Stomach (tissue), 9 donors: ENCODE measurements around the gene RTN4R. TPM values are rescaled to one million over a fixed set of nuclear protein-coding genes. Genes with fewer than 3 reads are reported as not detected.

Experiments
- DNase-seq, 2 donors: peaks; one replicate each; pipeline versions ENCODE4 v3.0.0 to v3.0.0-alpha.2; 2013 to 2019
- H3K27ac ChIP-seq, 5 donors: fragments of 200-600 bp in 4 of 5; sonication (generic) in 4 of 5; one replicate each; pipeline ENCODE4 v1.5.1; 2013 to 2019; ENCODE audit warnings: mild to moderate bottlenecking in 1 of 5, moderate library complexity in 1 of 5
- H3K27me3 ChIP-seq, 3 donors: fragments of 200-600 bp; sonication (generic); one replicate each; pipeline ENCODE4 v1.5.1; 2017 to 2019; ENCODE audit warnings: mixed run types in 1 of 3
- H3K36me3 ChIP-seq, 4 donors: fragments of 200-600 bp; sonication (generic); 1 replicate in 3 of 4; 2 replicates in 1 of 4; pipeline ENCODE4 v1.5.1; 2016 to 2019
- H3K4me1 ChIP-seq, 4 donors: fragments of 200-600 bp; sonication (generic); one replicate each; pipeline ENCODE4 v1.5.1; 2016 to 2019
- H3K4me3 ChIP-seq, 4 donors: fragments of 200-600 bp; sonication (generic) in 3 of 4; one replicate each; pipeline ENCODE4 v1.5.1; 2016 to 2019; ENCODE audit warnings: mild to moderate bottlenecking in 1 of 4
- H3K9me3 ChIP-seq, 4 donors: fragments of 200-600 bp; sonication (generic); one replicate each; pipeline ENCODE4 v1.5.1; 2016 to 2019
- CTCF ChIP-seq, 7 experiments: fragments of 450-650 bp in 4 of 7; fragments of 200-600 bp in 3 of 7; sonication (generic) in 3 of 7; IDR thresholded peaks; one replicate each; pipeline ENCODE4 v1.5.1; 2016 to 2019; ENCODE audit warnings: antibody characterized with exemption in 7 of 7, control low read depth in 2 of 7, mild to moderate bottlenecking in 1 of 7
- EP300 ChIP-seq: sonication (generic); formaldehyde crosslinking; IDR thresholded peaks from one replicate; pipeline ENCODE4 v1.6.1; 2017; ENCODE audit warnings: antibody characterized with exemption
- POLR2A ChIP-seq, 4 donors: fragments of 450-650 bp; IDR thresholded peaks; one replicate each; pipeline ENCODE4 v1.6.1; 2016; ENCODE audit warnings: antibody characterized with exemption in 4 of 4, control low read depth in 2 of 4, mild to moderate bottlenecking in 1 of 4, moderate library complexity in 1 of 4
- POLR2AphosphoS5 ChIP-seq, 3 donors: sonication (generic); formaldehyde crosslinking; IDR thresholded peaks; one replicate each; pipeline ENCODE4 v1.6.1; 2016; ENCODE audit warnings: antibody characterized with exemption in 3 of 3
- WGBS, 5 donors: extraction: QIAGEN DNeasy Blood & Tissue Kit in 3 of 5; methylation state at CpG; one replicate each; pipeline versions ENCODE4 v1.1.5 to v1.1.7; 2013 to 2018; 5-methylcytosine and 5-hydroxymethylcytosine counted together
- intact Hi-C: fragments of 100-400 bp; cut with DNase I; formaldehyde crosslinking; loops from one replicate; pipeline ENCODE4 v1.15.1; 2023; ENCODE audit warnings: low total_unique reads
- polyA plus RNA-seq, 3 donors: library from polyadenylated mRNA; stranded (reverse); fragments of 200-250 nt; gene quantifications; one replicate each; pipeline ENCODE4 v1.2.3, GENCODE V29; 2013
- total RNA-seq, 5 donors: library from RNA; depleted of rRNA; stranded (reverse); fragments of >200 nt; gene quantifications; one replicate each; pipeline versions ENCODE4 v1.1.0 to v1.2.3, GENCODE V29; 2014 to 2016
- donor health status: healthy with polysubstance abuse.
- donor health status: Bipolar disorder and iron deficiency.
- donor health status: healthy.

Gene RTN4R
- total and polyA plus RNA-seq, 8 donors = 0.92 to 2.2 (median 1.7) TPM; not detected in 3

GRCh38 chr22:20220629-20221026 lies 47.5 kb downstream of the RTN4R start:
- no peak for TF ChIP-seq POLR2AphosphoS5 (IDR thresholded peaks at IDR 0.05)
- TF ChIP-seq POLR2A (IDR thresholded peaks at IDR 0.05) = no peak
- TF ChIP-seq CTCF (IDR thresholded peaks at IDR 0.05) = no peak
- no peak for TF ChIP-seq EP300
- H3K4me1 ChIP-seq = peaks cover 11 to 36% (median 27%) of the 10 kb centered on the region in 4 donors
- H3K36me3 ChIP-seq = no peaks in the 10 kb centered on the region
- intact Hi-C loops = no loop called here
- peaks cover 0 to 4% (median 0%) of the 10 kb centered on the region in 4 donors for H3K9me3 ChIP-seq
- H3K4me3 ChIP-seq = no peak overlapping the region
- WGBS, 5 donors = 84 to 91% (median 91%) methylated on average over 5 to 13 of the region's 13 CpGs
- no peak overlapping the region for H3K27ac ChIP-seq
- peaks cover 0 to 4% (median 0%) of the 10 kb centered on the region in 3 donors for H3K27me3 ChIP-seq
- no peak for DNase-seq

GRCh38 chr22:20219667-20220628 lies 48.2 kb downstream of the RTN4R start:
- Histone ChIP-seq H3K36me3 (no peaks in the 10 kb centered on the region), H3K27ac (no peak overlapping the region), H3K4me3 (no peak overlapping the region), H3K27me3 (peaks cover 0 to 4% (median 0%) of the 10 kb centered on the region in 3 donors), H3K4me1 (peaks cover 11 to 36% (median 27%) of the 10 kb centered on the region in 4 donors), H3K9me3 (peaks cover 0 to 4% (median 0%) of the 10 kb centered on the region in 4 donors)
- WGBS, 5 donors = 87 to 94% (median 92%) methylated on average over 6 to 10 of the region's 10 CpGs
- intact Hi-C loops = no loop called here
- DNase-seq = no peak
- no peak for TF ChIP-seq CTCF (IDR thresholded peaks at IDR 0.05)
- TF ChIP-seq POLR2A (IDR thresholded peaks at IDR 0.05) = no peak
- no peak for TF ChIP-seq EP300
- TF ChIP-seq POLR2AphosphoS5 (IDR thresholded peaks at IDR 0.05) = no peak

GRCh38 chr22:20218987-20219386 lies 49.1 kb downstream of the RTN4R start:
- no peak for TF ChIP-seq POLR2AphosphoS5 (IDR thresholded peaks at IDR 0.05)
- TF ChIP-seq POLR2A (IDR thresholded peaks at IDR 0.05) = no peak
- no peak for TF ChIP-seq EP300
- TF ChIP-seq CTCF (IDR thresholded peaks at IDR 0.05) = no peak
- Histone ChIP-seq H3K27me3 (peaks cover 0 to 4% (median 0%) of the 10 kb centered on the region in 3 donors), H3K27ac (no peak overlapping the region), H3K4me3 (no peak overlapping the region), H3K4me1 (peaks cover 11 to 36% (median 27%) of the 10 kb centered on the region in 4 donors), H3K36me3 (no peaks in the 10 kb centered on the region), H3K9me3 (peaks cover 0 to 4% (median 0%) of the 10 kb centered on the region in 4 donors)
- WGBS, 5 donors = 87 to 96% (median 94%) methylated on average over 7 of the region's 7 CpGs
- intact Hi-C loops = no loop called here
- DNase-seq = no peak

- Histone ChIP-seq H3K4me1 (peaks cover 11 to 35% (median 27%) of the 10 kb centered on the region in 4 donors), H3K9me3 (peaks cover 0 to 4% (median 0%) of the 10 kb centered on the region in 4 donors), H3K4me3 (no peak overlapping the region), H3K36me3 (no peaks in the 10 kb centered on the region), H3K27ac (no peak overlapping the region), H3K27me3 (peaks cover 0 to 4% (median 0%) of the 10 kb centered on the region in 3 donors)
- TF ChIP-seq POLR2AphosphoS5 (IDR thresholded peaks at IDR 0.05) (no peak), CTCF (IDR thresholded peaks at IDR 0.05) (no peak), EP300 (no peak), POLR2A (IDR thresholded peaks at IDR 0.05) (no peak)
- DNase-seq = no peak
- intact Hi-C loops = no loop called here
- WGBS, 5 donors = 68 to 75% (median 74%) methylated on average over 14 of the region's 14 CpGs
Measured at GRCh38 chr22:20218326-20218872, 49.7 kb downstream of the RTN4R start.
